Epithelial cell of proximal tubule (primary cell): Measurements from ENCODE around the gene SNAP47. TPM values are rescaled to one million over a fixed set of nuclear protein-coding genes. Genes with fewer than 3 reads are reported as not detected.

ENCODE experiments used
- DNase-seq: peaks from one replicate; pipeline ENCODE4 v3.0.0-alpha.2; 2011; ENCODE audit warnings: low read depth
- H3K4me3 ChIP-seq: 2 replicates; pipeline ENCODE4 v1.5.1; 2011; ENCODE audit warnings: low read depth, mild to moderate bottlenecking, low read length
- CTCF ChIP-seq: conservative IDR thresholded peaks from 2 replicates; pipeline ENCODE4 v1.5.1; 2012; ENCODE audit warnings: low read depth, mild to moderate bottlenecking, low read length
- total RNA-seq: library from RNA; depleted of rRNA; stranded (reverse); fragments of >200 nt; gene quantifications from 2 replicates; pipeline ENCODE4 v1.2.3, GENCODE V29; 2015

SNAP47 gene
- total RNA-seq, 1 donor from 2014 or later = 36.3 TPM

GRCh38 chr1:227790034-227790400 lies 54.8 kb downstream of the SNAP47 start:
- TF ChIP-seq CTCF = no peak
- H3K4me3 ChIP-seq = no peak overlapping the region
- no peak for DNase-seq

- no peak for DNase-seq
- H3K4me3 ChIP-seq = no peak overlapping the region
- no peak for TF ChIP-seq CTCF
These were observed 55.6 kb downstream of the SNAP47 start for GRCh38 chr1:227790868-227791267.

- TF ChIP-seq CTCF = no peak
- H3K4me3 ChIP-seq = no peak overlapping the region
- no peak for DNase-seq
These were observed 56.3 kb downstream of the SNAP47 start for GRCh38 chr1:227791425-227792143.

- TF ChIP-seq CTCF = peak; percentile 4
- no peak for DNase-seq
- H3K4me3 ChIP-seq = no peak overlapping the region
These were observed 57.2 kb downstream of the SNAP47 start for GRCh38 chr1:227792216-227793078.

- TF ChIP-seq CTCF = no peak
- no peak overlapping the region for H3K4me3 ChIP-seq
- no peak for DNase-seq
These were observed 58.1 kb downstream of the SNAP47 start for GRCh38 chr1:227793079-227793947.

GRCh38 chr1:227793948-227794816 lies 58.9 kb downstream of the SNAP47 start:
- no peak overlapping the region for H3K4me3 ChIP-seq

More at GRCh38 chr1:227793948-227794816, 58.9 kb downstream of the SNAP47 start:
- TF ChIP-seq CTCF = no peak
- no peak for DNase-seq
